GM15510 (cell line): ENCODE results near the gene SEC24B.

ENCODE experiments used
- POLR2A ChIP-seq: IDR thresholded peaks from 3 replicates; pipeline ENCODE4 v1.6.1; 2011; ENCODE audit warnings: borderline replicate concordance; ENCODE audit not compliant: insufficient read length; ENCODE audit errors: extremely low read depth

The SEC24B gene

DNA sequence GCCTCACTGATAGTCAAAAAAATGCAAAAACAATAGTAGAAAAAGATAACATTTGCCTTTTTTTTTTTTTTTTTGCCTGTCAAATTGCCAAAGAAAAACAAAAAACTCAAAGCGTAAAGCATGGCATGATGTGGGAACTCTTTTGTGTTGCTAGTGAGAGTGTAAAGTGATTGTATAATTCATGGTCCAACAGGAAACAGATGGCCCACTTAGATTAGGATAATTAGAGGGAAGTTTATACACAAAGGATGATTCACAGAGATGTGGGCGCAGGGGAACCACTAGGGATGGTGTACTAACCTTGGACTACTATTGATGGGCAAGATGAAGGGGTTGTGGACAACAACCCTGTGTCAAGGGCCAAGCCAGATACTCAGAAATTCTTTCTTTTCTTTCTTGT is 142.8 kb downstream of the SEC24B start:
- no peak for TF ChIP-seq POLR2A

DNA sequence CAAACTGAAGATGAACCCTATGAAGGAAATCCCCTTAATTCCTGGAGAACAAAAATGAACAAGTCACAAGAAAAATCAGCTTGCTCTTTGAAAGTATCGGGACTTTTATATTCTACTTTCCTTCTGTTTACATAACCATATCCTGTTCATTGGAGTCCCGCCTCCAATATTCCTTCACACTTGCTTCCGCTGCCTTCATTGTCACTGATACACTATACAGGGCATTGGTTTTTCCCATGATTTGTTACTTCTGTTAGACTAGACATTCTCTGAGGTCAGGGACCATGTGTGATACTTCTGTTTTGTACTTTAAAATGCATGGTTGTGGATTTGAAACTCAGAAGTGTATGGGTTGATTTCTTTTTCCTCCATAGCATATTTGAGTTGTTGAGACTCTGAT is 145.2 kb downstream of the SEC24B start:
- TF ChIP-seq POLR2A: no peak

DNA sequence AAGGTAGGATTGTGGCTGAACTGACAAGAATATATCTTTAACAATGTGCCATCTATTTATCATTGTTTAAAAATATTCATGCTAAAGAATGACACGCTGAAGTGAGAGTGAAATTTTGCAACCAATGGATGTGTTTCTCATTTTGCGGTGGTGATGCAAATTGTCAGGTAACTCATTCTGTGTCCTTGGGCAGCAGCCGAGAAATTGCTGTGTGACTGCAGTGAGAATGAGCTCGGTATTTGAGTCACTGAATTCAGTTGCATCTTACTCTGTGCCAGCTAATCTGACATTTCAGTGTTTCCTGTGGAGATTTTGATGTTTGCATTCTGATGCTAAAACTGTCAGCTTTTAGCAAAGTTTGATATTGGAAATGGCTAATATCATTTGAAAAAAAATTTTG is 154.6 kb downstream of the SEC24B start:
- no peak for TF ChIP-seq POLR2A

DNA sequence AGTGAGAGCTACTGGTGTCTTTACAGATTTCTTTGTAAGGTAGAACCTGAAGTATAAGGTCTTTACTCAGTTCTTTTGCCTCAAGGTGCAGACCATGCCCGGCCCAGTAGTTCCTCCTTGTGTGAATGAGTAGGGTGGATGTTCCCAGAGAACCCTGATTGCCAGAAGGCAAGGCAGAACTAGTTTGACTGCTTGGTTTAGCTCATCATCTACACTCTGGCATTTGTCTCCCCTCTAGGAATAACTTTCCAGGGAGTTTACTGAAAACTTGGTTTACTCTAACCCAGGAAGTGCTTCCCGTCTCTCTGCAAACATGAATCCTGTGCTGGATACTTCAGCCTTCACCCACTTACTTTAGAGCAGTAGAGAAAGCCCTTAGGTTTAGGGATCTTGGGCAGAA is 155.5 kb downstream of the SEC24B start:
- TF ChIP-seq POLR2A: no peak

DNA sequence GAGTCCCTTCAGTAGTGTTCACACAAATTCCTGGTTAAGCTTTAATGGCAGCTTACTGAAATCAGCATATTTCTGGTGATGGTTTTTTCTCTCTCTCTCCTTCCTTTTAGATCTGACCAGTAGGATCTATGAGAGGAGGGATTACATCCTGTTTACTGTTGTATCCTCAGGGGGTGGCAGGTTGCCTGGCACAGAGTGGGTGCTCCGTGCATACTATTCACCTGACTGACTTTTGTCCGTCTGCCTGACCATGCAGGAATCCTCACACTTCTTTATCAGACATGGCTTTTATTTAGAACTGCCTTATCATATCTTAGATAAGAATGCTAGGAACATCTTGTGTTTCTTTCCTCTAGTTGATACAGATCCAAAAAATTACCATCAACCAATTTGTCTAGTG is 156.0 kb downstream of the SEC24B start:
- no peak for TF ChIP-seq POLR2A
